H9 (cell line): ENCODE measurements around the gene MATN1. TPM values are rescaled to one million over a fixed set of nuclear protein-coding genes. Genes with fewer than 3 reads are reported as not detected.

Experiments
- DNase-seq: peaks from one replicate; pipeline ENCODE4 v3.0.0-alpha.2; 2017
- H2AFZ ChIP-seq: one replicate; pipeline ENCODE4 v1.6.1; 2013; ENCODE audit warnings: mild to moderate bottlenecking, low read length, control low read depth, moderate library complexity
- H2AK5ac ChIP-seq: 2 replicates; pipeline ENCODE4 v1.6.1; 2013; ENCODE audit warnings: low read length, control low read depth, mixed read lengths; ENCODE audit not compliant: insufficient read length
- H2BK120ac ChIP-seq: one replicate; pipeline ENCODE4 v1.6.1; 2013; ENCODE audit warnings: low read depth, mild to moderate bottlenecking, low read length, control low read depth, inconsistent platforms; ENCODE audit not compliant: poor library complexity, severe bottlenecking
- H2BK12ac ChIP-seq: 2 replicates; pipeline ENCODE4 v1.6.1; 2013; ENCODE audit warnings: low read length, control low read depth, mixed read lengths, low read depth; ENCODE audit not compliant: insufficient read length
- H2BK15ac ChIP-seq: 2 replicates; pipeline ENCODE4 v1.6.1; 2013; ENCODE audit warnings: low read depth, low read length, control low read depth
- H2BK20ac ChIP-seq: one replicate; pipeline ENCODE4 v1.6.1; 2013; ENCODE audit warnings: low read depth, mild to moderate bottlenecking, low read length, control low read depth, inconsistent platforms; ENCODE audit not compliant: poor library complexity, severe bottlenecking
- H2BK5ac ChIP-seq: 2 replicates; pipeline ENCODE4 v1.6.1; 2013; ENCODE audit warnings: low read length, control low read depth, mixed read lengths; ENCODE audit not compliant: insufficient read length
- H3K14ac ChIP-seq: 2 replicates; pipeline ENCODE4 v1.6.1; 2013; ENCODE audit warnings: low read length, control low read depth; ENCODE audit not compliant: insufficient read depth
- H3K18ac ChIP-seq: 2 replicates; pipeline ENCODE4 v1.6.1; 2013; ENCODE audit warnings: low read depth, mild to moderate bottlenecking, mixed read lengths, low read length, control low read depth; ENCODE audit not compliant: insufficient read length
- H3K23ac ChIP-seq: 2 replicates; pipeline ENCODE4 v1.6.1; 2013; ENCODE audit warnings: low read length, control low read depth, mixed read lengths, low read depth; ENCODE audit not compliant: insufficient read length
- H3K23me2 ChIP-seq: 2 replicates; pipeline ENCODE4 v1.6.1; 2013; ENCODE audit warnings: low read depth, mild to moderate bottlenecking, mixed read lengths, low read length, control low read depth; ENCODE audit not compliant: insufficient read length, poor library complexity, severe bottlenecking
- H3K27ac ChIP-seq: 2 replicates; pipeline ENCODE4 v1.5.1; 2013; ENCODE audit warnings: low read length, control low read depth, mixed read lengths, low read depth; ENCODE audit not compliant: insufficient read length
- H3K27me3 ChIP-seq: 2 replicates; pipeline ENCODE4 v1.6.1; 2013; ENCODE audit warnings: low read length, control low read depth, inconsistent platforms; ENCODE audit not compliant: insufficient read depth
- H3K4ac ChIP-seq: 2 replicates; pipeline ENCODE4 v1.6.1; 2013; ENCODE audit warnings: low read depth, mild to moderate bottlenecking, control low read depth, inconsistent platforms, low read length, moderate library complexity
- H3K4me1 ChIP-seq: 2 replicates; pipeline ENCODE4 v1.6.1; 2013; ENCODE audit warnings: low read length, control low read depth, inconsistent platforms; ENCODE audit not compliant: insufficient read depth
- H3K4me2 ChIP-seq: 2 replicates; pipeline ENCODE4 v1.6.1; 2013; ENCODE audit warnings: low read length, control low read depth, mixed read lengths; ENCODE audit not compliant: insufficient read length, insufficient read depth
- H3K56ac ChIP-seq: 2 replicates; pipeline ENCODE4 v1.6.1; 2013; ENCODE audit warnings: low read depth, mild to moderate bottlenecking, mixed read lengths, low read length, control low read depth; ENCODE audit not compliant: insufficient read length
- H3K79me1 ChIP-seq: 2 replicates; pipeline ENCODE4 v1.6.1; 2013; ENCODE audit warnings: low read depth, mild to moderate bottlenecking, moderate library complexity, low read length, control low read depth, inconsistent platforms; ENCODE audit not compliant: insufficient read depth, poor library complexity, severe bottlenecking
- H3K79me2 ChIP-seq: 2 replicates; pipeline ENCODE4 v1.6.1; 2013; ENCODE audit warnings: low read length, control low read depth, inconsistent platforms; ENCODE audit not compliant: insufficient read depth
- H3K9ac ChIP-seq: 2 replicates; pipeline ENCODE4 v1.6.1; 2013; ENCODE audit warnings: low read length, control low read depth, mixed read lengths; ENCODE audit not compliant: insufficient read length; ENCODE audit errors: extremely low read depth
- H3K9me3 ChIP-seq: one replicate; pipeline ENCODE4 v1.6.1; 2013; ENCODE audit warnings: low read depth, low read length, inconsistent platforms; ENCODE audit not compliant: control insufficient read depth
- H3T11ph ChIP-seq: one replicate; pipeline ENCODE4 v1.6.1; 2013; ENCODE audit warnings: mild to moderate bottlenecking, low read length, control low read depth, inconsistent platforms
- H4K20me1 ChIP-seq: one replicate; pipeline ENCODE4 v1.6.1; 2013; ENCODE audit not compliant: control insufficient read depth, insufficient read length, insufficient read depth
- H4K5ac ChIP-seq: 2 replicates; pipeline ENCODE4 v1.6.1; 2013; ENCODE audit warnings: low read depth, mild to moderate bottlenecking, mixed read lengths, low read length, control low read depth; ENCODE audit not compliant: insufficient read length
- H4K8ac ChIP-seq: replicated peaks from 2 replicates; pipeline ENCODE4 v1.6.1; 2013; ENCODE audit warnings: low read length, control low read depth, mixed read lengths, low read depth; ENCODE audit not compliant: insufficient read length
- H4K91ac ChIP-seq: 2 replicates; pipeline ENCODE4 v1.6.1; 2013; ENCODE audit warnings: low read depth, mild to moderate bottlenecking, moderate library complexity, mixed read lengths, low read length, control low read depth; ENCODE audit not compliant: insufficient read length
- H3K27ac Mint-ChIP-seq, 3 experiments: 2 replicates in 2 of 3; 3 replicates in 1 of 3; pipeline ENCODE4 v1.8.0; 2020 to 2021; ENCODE audit warnings: mixed read lengths in 3 of 3, mild to moderate bottlenecking in 1 of 3, moderate library complexity in 1 of 3
- H3K27me3 Mint-ChIP-seq: 2 replicates; pipeline ENCODE4 v1.8.0; 2021; ENCODE audit warnings: low read depth, mild to moderate bottlenecking, moderate library complexity, mixed read lengths
- H3K36me3 Mint-ChIP-seq, 3 experiments: 2 replicates in 2 of 3; 3 replicates in 1 of 3; pipeline ENCODE4 v1.8.0; 2020 to 2021; ENCODE audit warnings: low read depth in 3 of 3, mixed read lengths in 3 of 3; ENCODE audit not compliant: insufficient read depth in 1 of 3
- H3K4me1 Mint-ChIP-seq, 2 experiments: 2 replicates each; pipeline ENCODE4 v1.8.0; 2020; ENCODE audit warnings: mixed read lengths in 2 of 2
- H3K4me3 Mint-ChIP-seq, 2 experiments: 2 replicates in 1 of 2; 3 replicates in 1 of 2; pipeline ENCODE4 v1.8.0; 2020 to 2021; ENCODE audit warnings: mild to moderate bottlenecking in 2 of 2, mixed read lengths in 2 of 2, moderate library complexity in 1 of 2
- H3K9me3 Mint-ChIP-seq, 2 experiments: 2 replicates in 1 of 2; 3 replicates in 1 of 2; pipeline ENCODE4 v1.8.0; 2020; ENCODE audit warnings: mild to moderate bottlenecking in 2 of 2, mixed read lengths in 2 of 2, moderate library complexity in 1 of 2
- WGBS: extraction: QIAGEN DNeasy Blood & Tissue Kit; methylation state at CpG from one replicate; pipeline ENCODE4 v1.1.7; 2013; ENCODE audit warnings: missing lambda C conversion rate, low lambda C conversion rate, mixed read lengths; ENCODE audit not compliant: insufficient read length; ENCODE audit errors: extremely low coverage; 5-methylcytosine and 5-hydroxymethylcytosine counted together
- total RNA-seq: library from RNA; stranded (reverse); gene quantifications from 2 replicates; pipeline ENCODE4 v1.2.1, GENCODE V29; 2021
- TF ChIP-seq, protein P1 (sequence below): fragments of 200-600 bp; sonication (generic); conservative IDR thresholded peaks from 3 replicates; pipeline ENCODE4 v1.8.0; 2021; ENCODE audit warnings: antibody characterized with exemption, mild to moderate bottlenecking

The MATN1 gene
- total RNA-seq, 1 experiment from 2014 or later: not detected

DNA sequence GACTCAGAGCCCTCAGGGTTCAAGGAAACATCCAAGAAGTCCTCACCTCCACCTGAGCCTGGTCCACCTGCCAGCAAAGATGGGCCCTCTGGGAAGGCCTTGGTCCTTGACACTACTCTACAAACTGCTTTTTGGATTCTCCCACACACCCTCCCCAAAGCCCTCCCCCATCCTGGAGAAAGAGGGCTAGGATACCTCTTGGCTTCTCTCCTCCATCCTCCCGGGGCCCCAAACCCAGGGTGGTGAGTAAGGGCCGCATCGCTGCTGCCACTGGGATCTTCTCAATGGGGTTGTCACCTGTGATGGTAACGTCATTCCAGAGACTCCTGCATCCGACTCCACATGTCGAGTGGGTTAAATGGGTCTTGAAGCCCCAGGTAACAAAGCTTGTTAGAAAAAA lies 26.6 kb downstream of the MATN1 start:
- no peak overlapping the region for H3K4ac ChIP-seq
- H3K4me2 ChIP-seq: no peak overlapping the region
- Mint-ChIP-seq H3K27ac (no peak overlapping the region), H3K4me1 (peaks cover 4 to 21% of the 10 kb centered on the region in 2 experiments; a peak in 3 of 4 replicates), H3K9me3 (no peaks in the 10 kb centered on the region), H3K27me3 (peaks cover 3% of the 10 kb centered on the region; the same call in 1 of the 2 replicates), H3K36me3 (no peaks in the 10 kb centered on the region), H3K4me3 (no peak overlapping the region)
- no peak overlapping the region for H3K23ac ChIP-seq
- no peaks in the 10 kb centered on the region for H3K23me2 ChIP-seq
- no peaks in the 10 kb centered on the region for H3K4me1 ChIP-seq
- no peak overlapping the region for H3K27ac ChIP-seq
- H3K9me3 ChIP-seq: no peaks in the 10 kb centered on the region
- no peak overlapping the region for H3T11ph ChIP-seq
- no peak overlapping the region for H4K5ac ChIP-seq
- no peak overlapping the region; the same call in 1 of the 2 replicates for H2BK15ac ChIP-seq
- DNase-seq: no peak
- H2BK5ac ChIP-seq: no peak overlapping the region
- no peaks in the 10 kb centered on the region for H3K79me1 ChIP-seq
- WGBS: no CpG with 5 or more reads among the region's 6 CpGs
- no peaks in the 10 kb centered on the region for H3K79me2 ChIP-seq
- no peaks in the 10 kb centered on the region for H4K20me1 ChIP-seq
- no peak overlapping the region for H3K56ac ChIP-seq
- H2AK5ac ChIP-seq: no peak overlapping the region
- no peak overlapping the region for H2AFZ ChIP-seq
- no peak overlapping the region for H3K14ac ChIP-seq
- no peak overlapping the region for H3K18ac ChIP-seq
- H3K27me3 ChIP-seq: no peaks in the 10 kb centered on the region
- H4K91ac ChIP-seq: no peak overlapping the region
- no peak overlapping the region for H2BK120ac ChIP-seq
- TF ChIP-seq, protein P1, sequence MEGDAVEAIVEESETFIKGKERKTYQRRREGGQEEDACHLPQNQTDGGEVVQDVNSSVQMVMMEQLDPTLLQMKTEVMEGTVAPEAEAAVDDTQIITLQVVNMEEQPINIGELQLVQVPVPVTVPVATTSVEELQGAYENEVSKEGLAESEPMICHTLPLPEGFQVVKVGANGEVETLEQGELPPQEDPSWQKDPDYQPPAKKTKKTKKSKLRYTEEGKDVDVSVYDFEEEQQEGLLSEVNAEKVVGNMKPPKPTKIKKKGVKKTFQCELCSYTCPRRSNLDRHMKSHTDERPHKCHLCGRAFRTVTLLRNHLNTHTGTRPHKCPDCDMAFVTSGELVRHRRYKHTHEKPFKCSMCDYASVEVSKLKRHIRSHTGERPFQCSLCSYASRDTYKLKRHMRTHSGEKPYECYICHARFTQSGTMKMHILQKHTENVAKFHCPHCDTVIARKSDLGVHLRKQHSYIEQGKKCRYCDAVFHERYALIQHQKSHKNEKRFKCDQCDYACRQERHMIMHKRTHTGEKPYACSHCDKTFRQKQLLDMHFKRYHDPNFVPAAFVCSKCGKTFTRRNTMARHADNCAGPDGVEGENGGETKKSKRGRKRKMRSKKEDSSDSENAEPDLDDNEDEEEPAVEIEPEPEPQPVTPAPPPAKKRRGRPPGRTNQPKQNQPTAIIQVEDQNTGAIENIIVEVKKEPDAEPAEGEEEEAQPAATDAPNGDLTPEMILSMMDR: no peak
- H2BK12ac ChIP-seq: no peak overlapping the region
- no peak overlapping the region for H4K8ac ChIP-seq
- no peak overlapping the region for H3K9ac ChIP-seq
- H2BK20ac ChIP-seq: no peak overlapping the region
